ENCODE results near the gene TEKT5.
"Not testable (repeated sequence)": the region's sequence is repeated elsewhere in the genome, so short reads cannot be mapped to it uniquely, and the experiment has no call there.

The TEKT5 gene

GRCh38 chr16:10694830-10695229 is at the start of gene TEKT5:
TSS of gene TEKT5 (minus strand) at chr16:10694930. CDS start at chr16:10694873, 57 bp downstream.
- DNase-seq = no peak

- DNase-seq = peak; percentile 88
Observed at GRCh38 chr16:10743610-10744369, 49.1 kb upstream of the TEKT5 start, which contains the start of gene NUBP1. TSS of gene NUBP1 (plus strand) at chr16:10743842. CDS start at chr16:10743864, 22 bp downstream.

- DNase-seq = no peak
Observed at GRCh38 chr16:10743227-10743609, 48.5 kb upstream of the TEKT5 start.

GRCh38 chr16:10741844-10742243 is 47.1 kb upstream of the TEKT5 start:
- DNase-seq = no peak

GRCh38 chr16:10741249-10741648 is 46.5 kb upstream of the TEKT5 start:
- DNase-seq = not testable (repeated sequence)

GRCh38 chr16:10740845-10741208 is 46.1 kb upstream of the TEKT5 start:
- no peak for DNase-seq

- DNase-seq = no peak
Observed at GRCh38 chr16:10740000-10740844, 45.5 kb upstream of the TEKT5 start.

GRCh38 chr16:10738231-10739077 is 43.7 kb upstream of the TEKT5 start:
- DNase-seq = no peak

- peak; percentile 8 for DNase-seq
Observed at GRCh38 chr16:10737068-10737625, 42.4 kb upstream of the TEKT5 start.

GRCh38 chr16:10731790-10732189 is 37.1 kb upstream of the TEKT5 start:
- DNase-seq = no peak

- DNase-seq = no peak
Observed at GRCh38 chr16:10729104-10730048, 34.6 kb upstream of the TEKT5 start.

GRCh38 chr16:10728003-10728887 is 33.5 kb upstream of the TEKT5 start:
- no peak for DNase-seq

- no peak for DNase-seq
Observed at GRCh38 chr16:10708969-10709368, 14.2 kb upstream of the TEKT5 start.

- no peak for DNase-seq
Observed at GRCh38 chr16:10699756-10700155, 5.0 kb upstream of the TEKT5 start.

- DNase-seq = no peak
Observed at GRCh38 chr16:10694306-10694705, 424 bp downstream of the TEKT5 start.

GRCh38 chr16:10693889-10694288 is 841 bp downstream of the TEKT5 start:
- no peak for DNase-seq

- no peak for DNase-seq
Observed at GRCh38 chr16:10692470-10692869, 2.3 kb downstream of the TEKT5 start.

- DNase-seq = no peak
Observed at GRCh38 chr16:10688726-10689125, 6.0 kb downstream of the TEKT5 start.

- no peak for DNase-seq
Observed at GRCh38 chr16:10688291-10688690, 6.4 kb downstream of the TEKT5 start.

- no peak for DNase-seq
Observed at GRCh38 chr16:10685709-10686108, 9.0 kb downstream of the TEKT5 start.
